B cell (primary cell): ENCODE measurements around the gene PLCB4. TPM values are rescaled to one million over a fixed set of nuclear protein-coding genes. Genes with fewer than 3 reads are reported as not detected.

Experiments used
- ATAC-seq: fragments of 200-7000 bp; cut with Tn5 transposase; one replicate; pipeline ENCODE4 v1.10.0; 2021; ENCODE audit warnings: low read depth, mild to moderate bottlenecking, moderate number of reproducible peaks, moderate library complexity
- CTCF ChIA-PET: fragments of 350-600 bp; sonication (Branson Sonifier 250); formaldehyde crosslinking; loops from one replicate; lab custom pipeline; 2021; ENCODE audit warnings: antibody characterized with exemption, inconsistent platforms; lab: Charles Lee
- POLR2A ChIA-PET: fragments of 350-600 bp; sonication (Branson Sonifier 250); formaldehyde crosslinking; loops from one replicate; lab custom pipeline; 2021; ENCODE audit warnings: antibody characterized with exemption; lab: Charles Lee
- DNase-seq: peaks from one replicate; pipeline ENCODE4 v3.0.0; 2013
- H2AFZ ChIP-seq: 2 replicates; pipeline ENCODE4 v1.6.1; 2012; ENCODE audit warnings: mild to moderate bottlenecking, low read depth, low read length; ENCODE audit not compliant: insufficient read depth, poor library complexity, severe bottlenecking
- H3K27ac ChIP-seq, 2 donors: 1 replicate in 1 of 2; 2 replicates in 1 of 2; pipeline ENCODE4 v1.5.1; 2012 to 2013; ENCODE audit warnings: low read length in 2 of 2, mild to moderate bottlenecking in 2 of 2, moderate library complexity in 1 of 2
- H3K27me3 ChIP-seq, 4 experiments: fragments of 200-600 bp in 1 of 4; sonication (generic) in 1 of 4; replicated peaks in 1 of 4; 1 replicate in 2 of 4; 2 replicates in 2 of 4; pipeline versions ENCODE4 v1.6.1 to v1.7.0; 2013 to 2016; ENCODE audit warnings: low read length in 3 of 4, mild to moderate bottlenecking in 2 of 4, mixed read lengths in 1 of 4, moderate library complexity in 1 of 4; ENCODE audit not compliant: insufficient read depth in 4 of 4, control insufficient read depth in 3 of 4; ENCODE audit errors: control extremely low read depth in 1 of 4
- H3K36me3 ChIP-seq, 2 experiments: replicated peaks in 1 of 2; 1 replicate in 1 of 2; 2 replicates in 1 of 2; pipeline versions ENCODE4 v1.6.1 to v1.7.1; 2013; ENCODE audit warnings: low read length in 1 of 2; ENCODE audit not compliant: insufficient read depth in 2 of 2, control insufficient read depth in 1 of 2; ENCODE audit errors: control extremely low read depth in 1 of 2, extremely low read depth in 1 of 2
- H3K4me1 ChIP-seq, 2 donors: fragments of 200-600 bp in 1 of 2; sonication (generic) in 1 of 2; 1 replicate in 1 of 2; 2 replicates in 1 of 2; pipeline versions ENCODE4 v1.5.1 to v1.6.1; 2013 to 2017; ENCODE audit warnings: low read length in 2 of 2; ENCODE audit not compliant: control insufficient read depth in 2 of 2, insufficient read depth in 2 of 2
- H3K4me2 ChIP-seq: replicated peaks from 2 replicates; pipeline ENCODE3; 2012; ENCODE audit warnings: mild to moderate bottlenecking, low read depth, low read length; ENCODE audit not compliant: poor library complexity, severe bottlenecking
- H3K4me3 ChIP-seq, 5 experiments: fragments of 200-600 bp in 1 of 5; sonication (generic) in 1 of 5; 1 replicate in 3 of 5; 2 replicates in 2 of 5; pipeline versions ENCODE4 v1.5.1 to v1.7.0; 2011 to 2016; ENCODE audit warnings: low read length in 4 of 5, mild to moderate bottlenecking in 4 of 5, low read depth in 2 of 5, control low read depth in 1 of 5, moderate library complexity in 1 of 5; ENCODE audit not compliant: insufficient read depth in 1 of 5; ENCODE audit errors: control extremely low read depth in 1 of 5, extremely low read depth in 1 of 5
- H3K79me2 ChIP-seq: fragments of 200-600 bp; sonication (generic); one replicate; pipeline ENCODE4 v1.6.0; 2016; ENCODE audit warnings: low read length; ENCODE audit not compliant: control insufficient read depth, insufficient read depth
- H3K9ac ChIP-seq: fragments of 200-600 bp; sonication (generic); 2 replicates; pipeline ENCODE4 v1.6.1; 2017; ENCODE audit warnings: mild to moderate bottlenecking, low read length, moderate library complexity
- H3K9me3 ChIP-seq, 3 donors: one replicate each; pipeline versions ENCODE4 v1.6.1 to v1.7.1; 2013; ENCODE audit warnings: low read length in 2 of 3; ENCODE audit not compliant: control insufficient read depth in 2 of 3, insufficient read depth in 1 of 3; ENCODE audit errors: control extremely low read depth in 1 of 3
- H4K20me1 ChIP-seq: 2 replicates; pipeline ENCODE4 v1.6.0; 2012; ENCODE audit warnings: mild to moderate bottlenecking, low read length; ENCODE audit not compliant: insufficient read depth, control insufficient read depth, poor library complexity, severe bottlenecking
- H3K27ac Mint-ChIP-seq: one replicate; pipeline ENCODE4 v1.8.0; 2021; ENCODE audit warnings: mixed read lengths
- H3K27me3 Mint-ChIP-seq: one replicate; pipeline ENCODE4 v1.8.0; 2021; ENCODE audit warnings: mixed read lengths
- H3K4me1 Mint-ChIP-seq: one replicate; pipeline ENCODE4 v1.8.0; 2021; ENCODE audit warnings: mixed read lengths
- H3K4me3 Mint-ChIP-seq: one replicate; pipeline ENCODE4 v1.8.0; 2021; ENCODE audit warnings: mixed read lengths
- H3K9me3 Mint-ChIP-seq: one replicate; pipeline ENCODE4 v1.8.0; 2022; ENCODE audit warnings: mixed read lengths; ENCODE audit not compliant: insufficient read depth
- CTCF ChIP-seq: fragments of 200-600 bp; IDR thresholded peaks from one replicate; pipeline ENCODE4 v1.8.0; 2022; ENCODE audit warnings: antibody characterized with exemption, mild to moderate bottlenecking
- EZH2 ChIP-seq: IDR thresholded peaks from 2 replicates; pipeline ENCODE4 v1.6.1; 2012; ENCODE audit warnings: borderline replicate concordance, low read depth, mild to moderate bottlenecking, moderate library complexity, low read length; ENCODE audit not compliant: insufficient read depth, poor library complexity, severe bottlenecking
- WGBS: methylation state at CpG from one replicate; pipeline ENCODE4 v1.1.5; 2013; ENCODE audit warnings: missing lambda C conversion rate; ENCODE audit not compliant: insufficient coverage; 5-methylcytosine and 5-hydroxymethylcytosine counted together
- intact Hi-C: fragments of 100-400 bp; cut with micrococcal nuclease; formaldehyde crosslinking; loops from one replicate; pipeline ENCODE4 v1.10.0; 2022
- polyA plus RNA-seq: library from polyadenylated mRNA; depleted of rRNA; stranded (reverse); fragments of >200 nt; gene quantifications from 2 replicates; pipeline ENCODE4 v1.2.3, GENCODE V29; 2012
- total RNA-seq, 2 donors: library from RNA; stranded (reverse); fragments of 120-200 nt in 1 of 2; gene quantifications; 1 replicate in 1 of 2; 2 replicates in 1 of 2; pipeline versions ENCODE4 v1.2.3 to v1.2.4, GENCODE V29; 2013 to 2022

Gene PLCB4
- total and polyA plus RNA-seq, 2 donors (not counting 1 experiment from before 2014, with no cell fraction given), result not detected

- WGBS, result 98% methylated on average over 4 of the region's 8 CpGs
- no peaks in the 10 kb centered on the region for H3K27me3 Mint-ChIP-seq
- intact Hi-C loops, result no loop called here
Observed at GRCh38 chr20:9031991-9032390, 36.9 kb upstream of the PLCB4 start.

GRCh38 chr20:9032758-9033157 is 36.1 kb upstream of the PLCB4 start:
- no peak for TF ChIP-seq EZH2
- no peak for TF ChIP-seq CTCF
- POLR2A ChIA-PET, result no interaction called here
- Histone ChIP-seq H3K79me2 (no peaks in the 10 kb centered on the region), H3K4me1 (no peaks in the 10 kb centered on the region), H3K27me3 (no peaks in the 10 kb centered on the region), H3K4me3 (no peak overlapping the region), H3K4me2 (no peak overlapping the region), H3K27ac (no peak overlapping the region), H2AFZ (no peak overlapping the region), H3K9ac (no peak overlapping the region), H4K20me1 (no peaks in the 10 kb centered on the region), H3K9me3 (no peaks in the 10 kb centered on the region), H3K36me3 (no peaks in the 10 kb centered on the region)
- DNase-seq (no peak), ATAC-seq (no peak)
- Mint-ChIP-seq H3K4me3 (no peak overlapping the region), H3K4me1 (no peaks in the 10 kb centered on the region), H3K27ac (no peak overlapping the region), H3K9me3 (peaks cover 5% of the 10 kb centered on the region), H3K27me3 (no peaks in the 10 kb centered on the region)
- CTCF ChIA-PET, result no interaction called here
- intact Hi-C loops, result no loop called here
- no CpG with 5 or more reads among the region's 4 CpGs for WGBS

More at GRCh38 chr20:9031991-9032390, 36.9 kb upstream of the PLCB4 start:
- Histone ChIP-seq H3K4me2 (no peak overlapping the region), H3K36me3 (no peaks in the 10 kb centered on the region), H3K4me3 (no peak overlapping the region), H3K27me3 (no peaks in the 10 kb centered on the region), H4K20me1 (no peaks in the 10 kb centered on the region), H3K9me3 (no peaks in the 10 kb centered on the region), H2AFZ (no peak overlapping the region), H3K4me1 (no peaks in the 10 kb centered on the region), H3K27ac (no peak overlapping the region), H3K79me2 (no peaks in the 10 kb centered on the region), H3K9ac (no peak overlapping the region)
- CTCF ChIA-PET, result no interaction called here
- H3K4me3 Mint-ChIP-seq, result no peak overlapping the region
- H3K9me3 Mint-ChIP-seq, result peaks cover 2% of the 10 kb centered on the region
- no peak for ATAC-seq
- POLR2A ChIA-PET, result no interaction called here
- H3K4me1 Mint-ChIP-seq, result no peaks in the 10 kb centered on the region
- no peak overlapping the region for H3K27ac Mint-ChIP-seq
- no peak for TF ChIP-seq CTCF
- TF ChIP-seq EZH2, result no peak
- DNase-seq, result no peak
